IPS-NIHi11 (cell line): ENCODE measurements around the gene CLDN19.
"Not testable (repeated sequence)": the region's sequence is repeated elsewhere in the genome, so short reads cannot be mapped to it uniquely, and the experiment has no call there.

Experiments used
- DNase-seq: peaks from one replicate; pipeline ENCODE4 v3.0.0; 2012; ENCODE audit warnings: mixed read lengths, low spot score

CLDN19 gene

GRCh38 chr1:42737986-42738677, 1.9 kb downstream of the CLDN19 start:
- no peak for DNase-seq

DNA sequence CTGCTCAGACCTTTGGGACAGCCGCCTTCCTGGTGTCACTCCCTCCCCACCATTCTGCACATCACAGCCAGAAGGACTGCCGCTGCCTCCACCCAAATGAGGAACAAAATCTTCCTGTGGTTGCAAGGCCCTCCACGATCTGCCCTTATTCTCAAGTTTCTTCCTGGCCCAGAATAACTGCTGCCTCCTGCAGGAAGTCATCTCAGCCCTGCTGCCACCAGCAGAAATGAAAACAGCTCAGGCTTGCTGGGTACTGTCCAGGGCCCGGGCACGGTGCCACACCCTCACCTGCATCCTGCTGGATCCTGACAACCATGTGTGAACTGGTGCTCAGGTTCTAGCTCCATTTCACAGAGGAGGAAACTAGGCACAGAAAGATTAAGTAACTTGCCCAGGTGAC, 2.8 kb downstream of the CLDN19 start:
- no peak for DNase-seq

- DNase-seq, result no peak
These were observed 3.4 kb downstream of the CLDN19 start for GRCh38 chr1:42736571-42737200.

GRCh38 chr1:42736152-42736551, 3.9 kb downstream of the CLDN19 start:
- peak; percentile 67 for DNase-seq

GRCh38 chr1:42735477-42736105, 4.4 kb downstream of the CLDN19 start:
- no peak for DNase-seq

- no peak for DNase-seq
These were observed 5.0 kb downstream of the CLDN19 start for GRCh38 chr1:42735056-42735455.

- DNase-seq, result peak; percentile 31
These were observed 5.6 kb downstream of the CLDN19 start for GRCh38 chr1:42734201-42735035.

GRCh38 chr1:42733415-42734200, 6.4 kb downstream of the CLDN19 start:
- DNase-seq, result no peak

- no peak for DNase-seq
These were observed 7.8 kb downstream of the CLDN19 start for GRCh38 chr1:42732126-42732680.

GRCh38 chr1:42731585-42731984, 8.5 kb downstream of the CLDN19 start:
- no peak for DNase-seq

- peak; percentile 35 for DNase-seq
These were observed 9.0 kb downstream of the CLDN19 start for GRCh38 chr1:42730988-42731387.

GRCh38 chr1:42730002-42730401, 10.0 kb downstream of the CLDN19 start:
- DNase-seq, result no peak

DNA sequence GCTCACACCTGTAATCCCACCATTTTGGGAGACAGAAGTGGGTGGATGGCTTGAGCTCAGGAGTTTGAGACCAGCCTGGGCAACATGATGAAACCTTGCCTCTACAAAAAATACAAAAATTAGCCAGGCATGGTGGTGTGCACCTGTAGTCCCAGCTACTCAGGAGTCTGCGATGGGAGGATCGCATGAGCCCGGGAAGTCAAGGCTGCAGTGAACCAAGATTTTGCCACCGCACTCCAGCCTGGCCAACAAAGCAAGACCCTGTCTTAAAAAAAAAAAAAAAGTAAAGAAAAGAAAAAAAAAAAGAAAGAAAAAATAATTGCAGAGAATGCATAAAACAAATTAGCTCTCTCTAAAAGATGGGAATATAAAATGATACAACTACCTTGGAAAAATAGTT, 14.2 kb downstream of the CLDN19 start:
- DNase-seq, result not testable (repeated sequence)

GRCh38 chr1:42723511-42723910, 16.5 kb downstream of the CLDN19 start:
- no peak for DNase-seq

GRCh38 chr1:42722403-42722802, 17.6 kb downstream of the CLDN19 start:
- not testable (repeated sequence) for DNase-seq

DNA sequence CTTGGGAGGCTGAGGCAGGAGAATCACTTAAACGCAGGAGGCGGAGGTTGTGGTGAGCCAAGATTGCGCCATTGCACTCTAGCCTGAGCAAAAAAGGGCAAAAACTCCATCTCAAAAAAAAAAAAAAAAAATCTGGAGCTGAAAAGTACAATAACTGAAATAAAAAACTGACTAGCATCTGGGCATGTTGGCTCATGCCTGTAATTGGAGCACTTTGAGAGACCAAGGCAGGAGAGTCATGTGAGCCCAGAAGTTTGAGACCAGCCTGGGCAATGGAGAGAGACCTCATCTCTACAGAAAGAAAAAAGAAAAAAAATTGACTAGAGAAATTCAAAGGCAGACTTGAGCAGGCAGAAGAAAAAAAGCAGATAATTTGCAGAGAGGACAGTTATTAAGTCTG, 18.1 kb downstream of the CLDN19 start:
- DNase-seq, result no peak

DNA sequence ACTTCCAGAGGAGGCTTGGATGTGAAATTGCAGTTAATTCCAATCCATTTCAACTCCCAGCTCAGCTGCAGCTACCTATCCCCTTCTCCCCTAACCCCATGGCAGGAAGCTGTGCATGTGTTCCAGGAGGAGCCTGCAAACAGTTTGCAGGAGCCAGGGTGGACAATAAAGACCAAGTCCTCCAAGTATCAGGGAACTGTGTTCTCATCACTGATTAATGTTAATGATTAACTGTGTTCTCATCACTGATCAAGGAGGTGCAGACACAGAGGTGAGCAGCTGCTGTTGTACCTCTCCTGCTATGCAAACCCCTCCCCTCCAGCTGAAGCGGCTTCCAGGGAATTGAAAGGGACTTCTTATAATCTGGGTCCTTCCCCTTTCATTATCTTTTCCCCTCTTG, 19.2 kb downstream of the CLDN19 start:
- DNase-seq, result no peak

GRCh38 chr1:42714441-42714840, 25.6 kb downstream of the CLDN19 start:
- DNase-seq, result not testable (repeated sequence)

DNA sequence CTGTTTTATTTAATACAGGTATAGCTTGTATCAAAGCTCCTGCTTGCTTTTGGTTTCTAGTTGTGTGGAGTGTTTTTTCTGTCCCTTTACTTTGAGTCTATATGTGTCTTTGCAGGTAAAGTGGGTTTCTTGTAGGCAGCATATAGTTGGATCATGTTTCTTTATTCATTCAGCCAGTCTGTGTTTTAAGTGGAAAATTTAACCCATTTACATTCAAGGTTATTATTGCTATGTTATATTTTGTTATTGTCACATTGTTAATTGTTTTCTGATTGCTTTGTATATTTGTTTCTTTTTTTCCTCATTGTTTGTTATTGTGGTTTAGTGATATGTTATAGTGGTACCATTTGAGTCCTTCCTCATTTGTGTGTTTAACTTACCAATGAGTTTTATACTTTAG, 26.7 kb downstream of the CLDN19 start:
- DNase-seq, result no peak

- not testable (repeated sequence) for DNase-seq
These were observed 27.2 kb downstream of the CLDN19 start for GRCh38 chr1:42712808-42713207.

DNA sequence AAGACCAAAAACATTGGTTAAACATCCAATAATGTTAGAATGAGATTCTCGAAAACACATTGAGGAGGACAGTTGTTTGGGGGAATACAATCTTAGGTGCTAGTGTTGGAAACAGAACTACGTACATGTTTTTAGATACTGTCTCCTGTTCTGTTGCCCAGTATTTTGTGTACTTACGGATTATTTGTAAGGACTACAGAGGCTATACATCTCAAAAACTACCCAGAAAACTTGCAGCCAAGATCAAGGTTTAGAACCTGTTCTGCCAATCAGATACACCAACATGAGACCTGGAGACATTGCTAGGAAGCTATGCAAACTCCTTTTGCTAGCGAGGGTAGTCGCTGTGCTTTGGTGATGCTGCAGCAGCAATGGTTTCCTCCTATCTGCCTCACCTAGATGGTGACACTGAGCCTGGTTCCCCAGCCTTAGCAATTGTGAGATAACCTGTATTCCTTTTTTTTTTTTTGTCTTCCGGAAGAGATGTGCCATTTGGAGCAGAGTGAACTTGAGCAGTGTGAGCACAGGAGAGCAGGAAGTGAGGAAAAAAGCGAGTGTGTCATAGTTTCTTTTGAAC, 36.1 kb downstream of the CLDN19 start:
- no peak for DNase-seq
